Keratinocyte (primary cell): ENCODE data around the gene GLI2. TPM values are rescaled to one million over a fixed set of nuclear protein-coding genes. Genes with fewer than 3 reads are reported as not detected.

ENCODE experiments used
- DNase-seq: peaks from one replicate; pipeline ENCODE4 v3.0.0-alpha.2; 2011; ENCODE audit warnings: low read depth, missing footprints, low spot score
- FAIRE-seq: peaks from 2 replicates; lab custom pipeline; 2011; peaks lifted over from hg19 to GRCh38; lab: Jason Lieb, UNC
- H2AFZ ChIP-seq: 2 replicates; pipeline ENCODE4 v1.6.0; 2012; ENCODE audit warnings: low read length, control low read depth, inconsistent platforms; ENCODE audit not compliant: control insufficient read depth
- H3K27ac ChIP-seq: 2 replicates; pipeline ENCODE4 v1.5.1; 2011; ENCODE audit warnings: low read length; ENCODE audit not compliant: control insufficient read depth, insufficient read depth
- H3K27me3 ChIP-seq: 3 replicates; pipeline ENCODE4 v1.6.0; 2011; ENCODE audit warnings: low read length; ENCODE audit not compliant: control insufficient read depth, insufficient read depth; ENCODE audit errors: extremely low read depth
- H3K36me3 ChIP-seq, 2 experiments: 2 replicates in 1 of 2; 3 replicates in 1 of 2; pipeline ENCODE4 v1.5.1; 2011; ENCODE audit warnings: low read length in 2 of 2, mild to moderate bottlenecking in 1 of 2; ENCODE audit not compliant: control insufficient read depth in 2 of 2, insufficient read depth in 2 of 2; ENCODE audit errors: extremely low read depth in 1 of 2
- H3K4me1 ChIP-seq: 3 replicates; pipeline ENCODE4 v1.5.1; 2011; ENCODE audit warnings: low read length; ENCODE audit not compliant: control insufficient read depth, insufficient read depth; ENCODE audit errors: extremely low read depth
- H3K4me2 ChIP-seq: 3 replicates; pipeline ENCODE4 v1.6.0; 2011; ENCODE audit warnings: low read depth, low read length; ENCODE audit not compliant: control insufficient read depth, insufficient read depth; ENCODE audit errors: extremely low read depth
- H3K4me3 ChIP-seq, 3 experiments: fragments of 200-600 bp in 1 of 3; sonication (generic) in 1 of 3; 2 replicates in 2 of 3; 3 replicates in 1 of 3; pipeline ENCODE4 v1.5.1; 2011 to 2016; ENCODE audit warnings: low read length in 3 of 3, mild to moderate bottlenecking in 3 of 3, control low read depth in 2 of 3, inconsistent platforms in 1 of 3, low read depth in 1 of 3, mixed read lengths in 1 of 3, mixed run types in 1 of 3, moderate library complexity in 1 of 3; ENCODE audit not compliant: control insufficient read depth in 2 of 3, insufficient read depth in 2 of 3; ENCODE audit errors: extremely low read depth in 1 of 3
- H3K79me2 ChIP-seq: 2 replicates; pipeline ENCODE4 v1.6.0; 2012; ENCODE audit warnings: low read length; ENCODE audit not compliant: control insufficient read depth, insufficient read depth
- H3K9ac ChIP-seq: 3 replicates; pipeline ENCODE4 v1.6.0; 2011; ENCODE audit warnings: low read length; ENCODE audit not compliant: control insufficient read depth, insufficient read depth; ENCODE audit errors: extremely low read depth
- H3K9me1 ChIP-seq: 3 replicates; pipeline ENCODE4 v1.6.0; 2011; ENCODE audit warnings: low read length; ENCODE audit not compliant: control insufficient read depth, insufficient read depth; ENCODE audit errors: extremely low read depth
- H3K9me3 ChIP-seq: 2 replicates; pipeline ENCODE4 v1.5.1; 2012; ENCODE audit warnings: low read depth, low read length; ENCODE audit not compliant: control insufficient read depth
- H4K20me1 ChIP-seq: 3 replicates; pipeline ENCODE4 v1.6.0; 2011; ENCODE audit warnings: low read length; ENCODE audit not compliant: control insufficient read depth, insufficient read depth; ENCODE audit errors: extremely low read depth
- CTCF ChIP-seq, 3 experiments: IDR thresholded peaks in 1 of 3; conservative IDR thresholded peaks in 1 of 3; optimal IDR thresholded peaks in 1 of 3; 2 replicates in 2 of 3; 3 replicates in 1 of 3; pipeline versions ENCODE3 to v1.5.1; 2011; ENCODE audit warnings: low read length in 3 of 3, mild to moderate bottlenecking in 3 of 3, moderate library complexity in 2 of 3, control low read depth in 1 of 3, inconsistent platforms in 1 of 3; ENCODE audit not compliant: insufficient read depth in 2 of 3; ENCODE audit errors: extremely low read depth in 1 of 3
- EZH2 ChIP-seq: IDR thresholded peaks from one replicate; pipeline ENCODE4 v1.6.1; 2012; ENCODE audit warnings: inconsistent platforms, mild to moderate bottlenecking, low read length, moderate library complexity
- dilution Hi-C: fragments of 300-500 bp; cut with MboI; formaldehyde crosslinking; loops from one replicate; pipeline ENCODE4 v1.7.0; 2020; ENCODE audit warnings: low sequenced_read_pairs; ENCODE audit not compliant: extremely low pct_ligation_motif_present
- polyA plus RNA-seq, 5 experiments: library from polyadenylated mRNA; depleted of rRNA in 3 of 5; stranded (reverse) in 3 of 5; stranded (forward) in 1 of 5; unstranded in 1 of 5; fragments of >200 nt; gene quantifications; 1 replicate in 1 of 5; 2 replicates in 3 of 5; 3 replicates in 1 of 5; pipeline versions ENCODE4 v1.2.1 to v1.2.3, GENCODE V29; 2011 to 2012; ENCODE audit warnings: missing spikeins in 2 of 5, low read depth in 1 of 5, low replicate concordance in 1 of 5

Gene GLI2
- polyA plus RNA-seq, 1 donor (not counting 4 experiments of a cell fraction or from before 2014, with no cell fraction given): 0.04 TPM

GRCh38 chr2:120766470-120767351 lies 31.0 kb downstream of the GLI2 start:
- Histone ChIP-seq H3K79me2 (no peaks in the 10 kb centered on the region), H3K4me1 (no peaks in the 10 kb centered on the region)
- no peak for DNase-seq

DNA sequence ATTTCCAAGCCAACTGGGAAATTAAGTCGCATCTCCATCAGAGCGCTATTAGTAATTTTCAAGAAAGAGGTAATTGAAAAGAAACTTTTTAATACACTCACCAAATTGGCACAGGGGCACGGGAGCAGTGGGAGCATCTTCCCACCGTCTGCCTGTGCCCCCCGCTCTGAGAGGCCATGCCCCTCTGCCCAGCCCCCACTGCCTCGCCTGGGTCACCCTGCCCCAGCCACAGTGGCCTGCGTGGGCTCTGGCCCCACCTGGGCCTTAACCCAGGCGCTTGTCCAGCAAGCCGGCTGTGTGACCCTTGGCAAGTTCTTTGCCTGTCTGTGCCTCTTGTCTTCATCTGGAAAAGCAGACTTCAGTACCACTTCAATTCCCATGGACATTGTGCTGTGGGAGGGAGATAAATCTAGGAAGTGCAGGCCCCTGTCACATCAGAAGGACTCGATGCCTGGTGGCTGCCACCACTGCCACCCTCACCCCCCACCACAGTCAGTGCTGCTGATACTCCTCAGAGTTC lies 31.9 kb downstream of the GLI2 start:
- Histone ChIP-seq H3K36me3 (no peaks in the 10 kb centered on the region), H3K9me3 (no peaks in the 10 kb centered on the region), H4K20me1 (no peaks in the 10 kb centered on the region), H3K27me3 (no peaks in the 10 kb centered on the region), H2AFZ (no peak overlapping the region), H3K4me3 (no peak overlapping the region), H3K27ac (no peak overlapping the region), H3K4me2 (no peak overlapping the region), H3K9ac (no peak overlapping the region), H3K4me1 (no peaks in the 10 kb centered on the region), H3K79me2 (no peaks in the 10 kb centered on the region), H3K9me1 (no peaks in the 10 kb centered on the region)
- FAIRE-seq (no peak), DNase-seq (no peak)
- dilution Hi-C loops: no loop called here
- TF ChIP-seq EZH2: no peak
- no peak for TF ChIP-seq CTCF (optimal IDR thresholded peaks at IDR 0.05 in 1 of 3, IDR thresholded peaks at IDR 0.05 in 1 of 3, conservative IDR thresholded peaks at IDR 0.05 in 1 of 3; ENCODE audit: extremely low read depth in 1 of 3, insufficient read depth in 2 of 3, low read length in 3 of 3)

More at GRCh38 chr2:120766470-120767351, 31.0 kb downstream of the GLI2 start:
- peaks cover 7% of the 10 kb centered on the region for H3K27me3 ChIP-seq
- H3K4me3 ChIP-seq: no peak overlapping the region
- no peaks in the 10 kb centered on the region for H3K9me3 ChIP-seq
- no peak overlapping the region for H2AFZ ChIP-seq
- H3K4me2 ChIP-seq: no peak overlapping the region
- H4K20me1 ChIP-seq: no peaks in the 10 kb centered on the region
- no peak overlapping the region for H3K27ac ChIP-seq
- no peak overlapping the region for H3K9ac ChIP-seq
- no peaks in the 10 kb centered on the region for H3K36me3 ChIP-seq
- dilution Hi-C loops: no loop called here
- no peak for FAIRE-seq
- TF ChIP-seq CTCF (optimal IDR thresholded peaks at IDR 0.05 in 1 of 3, IDR thresholded peaks at IDR 0.05 in 1 of 3, conservative IDR thresholded peaks at IDR 0.05 in 1 of 3; ENCODE audit: extremely low read depth in 1 of 3, insufficient read depth in 2 of 3, low read length in 3 of 3) (no peak), EZH2 (no peak)
- H3K9me1 ChIP-seq: no peaks in the 10 kb centered on the region
